ENCODE measurements around the gene MMRN1.

DNA sequence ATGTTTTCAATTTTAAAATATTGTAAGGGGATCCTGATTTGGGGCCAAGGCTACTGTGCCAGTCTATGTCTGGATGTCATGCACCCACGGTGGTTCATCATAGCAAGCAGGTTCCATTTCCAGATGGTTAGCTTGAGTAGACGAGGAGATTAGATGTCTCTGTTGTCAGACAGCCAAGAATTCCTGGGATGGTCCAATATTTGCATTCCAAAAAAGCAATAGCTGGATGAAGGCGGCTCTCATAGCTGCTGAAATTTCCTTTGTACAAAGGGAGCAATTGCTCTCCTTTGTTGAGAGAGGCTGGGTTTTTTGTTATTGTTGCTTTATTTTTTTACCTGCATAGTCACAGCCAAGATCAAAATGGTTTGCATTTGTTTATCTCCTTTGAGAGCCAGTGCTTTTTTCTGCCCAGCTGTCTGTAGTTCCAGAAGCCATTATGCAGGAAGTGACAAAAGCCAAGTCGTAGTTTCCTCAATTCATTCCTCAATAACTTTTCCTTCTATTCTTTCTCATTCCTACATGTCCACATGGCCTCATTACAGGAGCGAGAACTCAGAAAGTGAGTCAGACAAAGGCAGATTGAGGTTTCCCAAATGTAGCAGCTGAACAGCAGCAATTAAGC, 107.9 kb downstream of the MMRN1 start:
- TF ChIP-seq ATF2 (IDR thresholded peaks at IDR 0.05; ENCODE audit: low read length) (no peak), MAFK (IDR thresholded peaks at IDR 0.05; ENCODE audit: low read depth, low read length) (no peak), SIX5 (IDR thresholded peaks at IDR 0.05; ENCODE audit: low read depth, low read length) (no peak), KDM1A (IDR thresholded peaks at IDR 0.05; ENCODE audit: borderline replicate concordance, low read length) (no peak), GABPA (IDR thresholded peaks at IDR 0.05; ENCODE audit: borderline replicate concordance, insufficient read depth, low read length) (no peak), CTCF (IDR thresholded peaks at IDR 0.05; ENCODE audit: control extremely low read depth in 1 of 3, insufficient read depth in 1 of 3, low read depth in 1 of 3, low read length in 3 of 3) (no peak), HDAC6 (IDR thresholded peaks at IDR 0.05; ENCODE audit: low read depth, low read length) (no peak), TEAD4 (IDR thresholded peaks at IDR 0.05; ENCODE audit: low read depth, low read length) (no peak), TCF12 (IDR thresholded peaks at IDR 0.05; ENCODE audit: low read depth, low read length) (no peak), POLR2AphosphoS5 (IDR thresholded peaks at IDR 0.05; ENCODE audit: low read depth, low read length) (no peak), TAF1 (IDR thresholded peaks at IDR 0.05; ENCODE audit: low read depth, low read length) (no peak), SP2 (IDR thresholded peaks at IDR 0.05; ENCODE audit: low read length) (no peak), EZH2 (IDR thresholded peaks at IDR 0.05; ENCODE audit: low read depth, low read length, severe bottlenecking) (no peak), GTF2F1 (IDR thresholded peaks at IDR 0.05; ENCODE audit: borderline replicate concordance, low read depth, low read length) (no peak)
